Measurements from ENCODE around the gene TMPRSS6.

Gene TMPRSS6

GRCh38 chr22:37080838-37081237, 28.7 kb downstream of the TMPRSS6 start:
- no peak overlapping the region for H2AFZ ChIP-seq (ENCODE audit: low read depth, low read length, severe bottlenecking)
- H3K79me2 ChIP-seq (ENCODE audit: insufficient read depth, low read length): no peaks in the 10 kb centered on the region
- H3F3A ChIP-seq (ENCODE audit: insufficient read depth): no peaks in the 10 kb centered on the region
- H4K20me1 ChIP-seq (ENCODE audit: low read depth, low read length): no peaks in the 10 kb centered on the region
- TF ChIP-seq CTCF (IDR thresholded peaks at IDR 0.05; ENCODE audit: insufficient read depth, low read length, poor library complexity, severe bottlenecking) (no peak), EZH2phosphoT487 (conservative IDR thresholded peaks at IDR 0.05; ENCODE audit: low read length) (no peak)
- no peaks in the 10 kb centered on the region for H3K9me3 ChIP-seq (ENCODE audit: insufficient read depth, low read length)
- no peak overlapping the region for H3K9ac ChIP-seq (ENCODE audit: low read length)
- H3K9me2 ChIP-seq (replicated peaks; ENCODE audit: insufficient read depth, low read length): no peaks in the 10 kb centered on the region
- H3K36me3 ChIP-seq (ENCODE audit: low read length): no peaks in the 10 kb centered on the region
- no peaks in the 10 kb centered on the region for H3K27me3 ChIP-seq (ENCODE audit: low read length)
- no peak overlapping the region for H3K4me3 ChIP-seq (ENCODE audit: insufficient read depth, low read length, poor library complexity, severe bottlenecking)
- no peak overlapping the region for H3K4me2 ChIP-seq (ENCODE audit: low read depth, low read length, poor library complexity, severe bottlenecking)
- H3K27ac ChIP-seq (ENCODE audit: low read depth, low read length): no peak overlapping the region

- no peak overlapping the region for H2AFZ ChIP-seq (ENCODE audit: low read depth, low read length, severe bottlenecking)
- H3K79me2 ChIP-seq (ENCODE audit: insufficient read depth, low read length): no peaks in the 10 kb centered on the region
- no peak overlapping the region for H3K4me2 ChIP-seq (ENCODE audit: low read depth, low read length, poor library complexity, severe bottlenecking)
- H3K9ac ChIP-seq (ENCODE audit: low read length): no peak overlapping the region
- H3K27me3 ChIP-seq (ENCODE audit: low read length): no peaks in the 10 kb centered on the region
- H4K20me1 ChIP-seq (ENCODE audit: low read depth, low read length): no peaks in the 10 kb centered on the region
- TF ChIP-seq CTCF (IDR thresholded peaks at IDR 0.05; ENCODE audit: insufficient read depth, low read length, poor library complexity, severe bottlenecking): no peak
- no peak for TF ChIP-seq EZH2phosphoT487 (conservative IDR thresholded peaks at IDR 0.05; ENCODE audit: low read length)
- no peaks in the 10 kb centered on the region for H3F3A ChIP-seq (ENCODE audit: insufficient read depth)
- H3K27ac ChIP-seq (ENCODE audit: low read depth, low read length): no peak overlapping the region
- no peak overlapping the region for H3K4me3 ChIP-seq (ENCODE audit: insufficient read depth, low read length, poor library complexity, severe bottlenecking)
- no peaks in the 10 kb centered on the region for H3K36me3 ChIP-seq (ENCODE audit: low read length)
- no peaks in the 10 kb centered on the region for H3K9me3 ChIP-seq (ENCODE audit: insufficient read depth, low read length)
- H3K9me2 ChIP-seq (replicated peaks; ENCODE audit: insufficient read depth, low read length): no peaks in the 10 kb centered on the region
Observed at GRCh38 chr22:37080438-37080837, 29.1 kb downstream of the TMPRSS6 start.

- H3F3A ChIP-seq (ENCODE audit: insufficient read depth): no peaks in the 10 kb centered on the region
- H3K27ac ChIP-seq (ENCODE audit: low read depth, low read length): no peak overlapping the region
- H3K27me3 ChIP-seq (ENCODE audit: low read length): no peaks in the 10 kb centered on the region
- no peak overlapping the region for H3K9ac ChIP-seq (ENCODE audit: low read length)
- H3K4me2 ChIP-seq (ENCODE audit: low read depth, low read length, poor library complexity, severe bottlenecking): no peak overlapping the region
- no peaks in the 10 kb centered on the region for H3K79me2 ChIP-seq (ENCODE audit: insufficient read depth, low read length)
- H3K4me3 ChIP-seq (ENCODE audit: insufficient read depth, low read length, poor library complexity, severe bottlenecking): no peak overlapping the region
- H3K36me3 ChIP-seq (ENCODE audit: low read length): no peaks in the 10 kb centered on the region
- no peak overlapping the region for H2AFZ ChIP-seq (ENCODE audit: low read depth, low read length, severe bottlenecking)
- no peaks in the 10 kb centered on the region for H3K9me2 ChIP-seq (replicated peaks; ENCODE audit: insufficient read depth, low read length)
- no peaks in the 10 kb centered on the region for H3K9me3 ChIP-seq (ENCODE audit: insufficient read depth, low read length)
- H4K20me1 ChIP-seq (ENCODE audit: low read depth, low read length): no peaks in the 10 kb centered on the region
- TF ChIP-seq EZH2phosphoT487 (conservative IDR thresholded peaks at IDR 0.05; ENCODE audit: low read length): no peak
- TF ChIP-seq CTCF (IDR thresholded peaks at IDR 0.05; ENCODE audit: insufficient read depth, low read length, poor library complexity, severe bottlenecking): no peak
Observed at GRCh38 chr22:37079668-37080171, 29.8 kb downstream of the TMPRSS6 start.

All from SU-DHL-6 (cell line).